ENCODE results near the gene NMS. TPM values are rescaled to one million over a fixed set of nuclear protein-coding genes. Genes with fewer than 3 reads are reported as not detected.
"Not testable (repeated sequence)": the region's sequence is repeated elsewhere in the genome, so short reads cannot be mapped to it uniquely, and the experiment has no call there.

The NMS gene
- total RNA-seq, 6 experiments from 2014 or later = not detected

DNA sequence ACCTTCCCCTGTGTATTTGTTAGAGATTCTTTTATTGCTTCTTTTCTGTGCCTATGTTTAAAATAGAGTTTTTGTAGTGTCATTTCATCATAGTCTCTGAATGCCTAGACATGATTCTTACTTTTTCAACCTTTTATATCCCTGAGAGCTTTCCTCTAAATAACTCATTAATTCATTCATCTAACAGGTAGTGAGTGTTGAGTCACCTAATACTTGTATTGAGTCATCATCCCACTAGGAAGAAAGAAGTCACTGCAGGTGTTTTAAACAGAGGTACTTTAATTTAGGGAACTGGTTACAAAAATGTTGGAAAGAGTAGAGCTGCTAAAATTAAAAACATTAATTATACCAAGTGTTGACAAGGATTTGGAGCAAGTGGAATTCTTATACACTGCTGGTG, 18.5 kb upstream of the NMS start:
- TF ChIP-seq POLR2A (IDR thresholded peaks at IDR 0.05) = no peak
- TF ChIP-seq, protein P1, sequence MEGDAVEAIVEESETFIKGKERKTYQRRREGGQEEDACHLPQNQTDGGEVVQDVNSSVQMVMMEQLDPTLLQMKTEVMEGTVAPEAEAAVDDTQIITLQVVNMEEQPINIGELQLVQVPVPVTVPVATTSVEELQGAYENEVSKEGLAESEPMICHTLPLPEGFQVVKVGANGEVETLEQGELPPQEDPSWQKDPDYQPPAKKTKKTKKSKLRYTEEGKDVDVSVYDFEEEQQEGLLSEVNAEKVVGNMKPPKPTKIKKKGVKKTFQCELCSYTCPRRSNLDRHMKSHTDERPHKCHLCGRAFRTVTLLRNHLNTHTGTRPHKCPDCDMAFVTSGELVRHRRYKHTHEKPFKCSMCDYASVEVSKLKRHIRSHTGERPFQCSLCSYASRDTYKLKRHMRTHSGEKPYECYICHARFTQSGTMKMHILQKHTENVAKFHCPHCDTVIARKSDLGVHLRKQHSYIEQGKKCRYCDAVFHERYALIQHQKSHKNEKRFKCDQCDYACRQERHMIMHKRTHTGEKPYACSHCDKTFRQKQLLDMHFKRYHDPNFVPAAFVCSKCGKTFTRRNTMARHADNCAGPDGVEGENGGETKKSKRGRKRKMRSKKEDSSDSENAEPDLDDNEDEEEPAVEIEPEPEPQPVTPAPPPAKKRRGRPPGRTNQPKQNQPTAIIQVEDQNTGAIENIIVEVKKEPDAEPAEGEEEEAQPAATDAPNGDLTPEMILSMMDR (IDR thresholded peaks at IDR 0.05) = no peak
- Histone ChIP-seq H3K27me3 (no peaks in the 10 kb centered on the region), H3K4me1 (no peaks in the 10 kb centered on the region), H3K4me3 (no peak overlapping the region), H3K36me3 (no peaks in the 10 kb centered on the region), H3K9me3 (no peaks in the 10 kb centered on the region), H3K27ac (no peak overlapping the region)
- intact Hi-C loops (cut with DNase I) = no loop called here
- ATAC-seq (no peak), DNase-seq (no peak)

- Histone ChIP-seq H3K4me3 (no peak overlapping the region), H3K36me3 (no peaks in the 10 kb centered on the region), H3K9me3 (no peaks in the 10 kb centered on the region), H3K27me3 (no peaks in the 10 kb centered on the region), H3K4me1 (no peaks in the 10 kb centered on the region), H3K27ac (no peak overlapping the region)
- ATAC-seq (no peak), DNase-seq (no peak)
- WGBS (ENCODE audit: insufficient coverage, low coverage, low lambda C conversion rate, missing lambda C conversion rate) = 50% methylated on average over 4 of the region's 4 CpGs
- TF ChIP-seq, protein P1 (IDR thresholded peaks at IDR 0.05) = no peak
- no peak for TF ChIP-seq POLR2A (IDR thresholded peaks at IDR 0.05)
- intact Hi-C loops (cut with DNase I) = no loop called here
Observed at GRCh38 chr2:100453853-100454252, 16.4 kb upstream of the NMS start.

DNA sequence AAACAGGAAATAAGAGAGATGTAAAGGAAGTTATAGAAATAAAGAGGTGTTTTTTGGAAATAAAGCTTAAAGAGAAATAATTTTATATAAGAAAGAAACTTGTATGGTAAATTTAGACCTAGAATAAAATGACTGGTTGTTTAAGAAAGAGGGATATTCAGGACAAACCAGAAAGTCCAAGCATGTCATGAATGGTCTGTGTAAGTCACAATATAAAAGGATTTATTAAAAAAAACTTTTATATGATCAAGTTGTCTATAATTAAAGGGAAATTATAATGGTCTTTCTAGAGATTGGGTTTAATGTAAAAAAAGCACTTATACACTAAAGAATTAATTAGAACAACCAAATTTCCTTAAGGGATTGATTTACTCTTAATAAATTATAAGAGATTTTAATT, 13.9 kb upstream of the NMS start:
- H3K4me1 ChIP-seq; H3K9me3 ChIP-seq; ATAC-seq; H3K27ac ChIP-seq; H3K36me3 ChIP-seq; H3K4me3 ChIP-seq; H3K27me3 ChIP-seq; intact Hi-C loops (cut with DNase I); DNase-seq: not testable (repeated sequence)

DNA sequence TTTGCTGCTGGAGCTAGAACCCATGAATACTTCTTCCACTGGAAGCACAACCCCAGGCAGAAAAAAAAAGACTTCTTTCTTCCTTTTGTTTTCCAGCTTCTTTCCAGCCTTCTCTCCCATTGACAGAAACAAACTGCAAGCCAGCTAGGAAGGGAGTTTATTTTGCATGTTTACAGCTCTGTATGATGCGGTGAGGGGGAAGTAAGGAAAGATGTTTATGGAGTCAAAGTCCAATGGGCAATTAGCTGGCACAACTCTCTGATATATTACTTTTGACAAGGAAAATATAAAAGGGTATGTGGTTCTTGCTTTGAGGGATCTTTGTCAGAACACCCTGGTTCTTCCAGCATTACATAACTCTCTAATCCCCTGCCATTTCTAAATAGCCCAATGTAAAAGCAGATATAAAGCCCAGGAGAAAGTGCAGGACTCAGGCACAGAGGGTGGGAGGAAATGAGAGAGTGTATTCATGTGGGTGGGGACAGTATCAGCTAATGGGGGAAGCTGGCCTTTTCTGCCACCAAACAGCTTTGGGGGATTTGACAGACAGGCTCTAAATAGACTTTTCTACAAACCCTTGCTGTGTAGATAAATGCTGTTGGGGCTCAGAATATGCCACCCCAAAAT, 9.3 kb upstream of the NMS start:
- ATAC-seq = no peak
- H3K36me3 ChIP-seq = no peaks in the 10 kb centered on the region
- intact Hi-C loops (cut with DNase I) = no loop called here
- H3K4me3 ChIP-seq = no peak overlapping the region
- 33% methylated on average over 1 of the region's 1 CpG for WGBS (ENCODE audit: insufficient coverage, low coverage, low lambda C conversion rate, missing lambda C conversion rate)
- H3K9me3 ChIP-seq = no peaks in the 10 kb centered on the region
- no peaks in the 10 kb centered on the region for H3K27me3 ChIP-seq
- H3K4me1 ChIP-seq = no peaks in the 10 kb centered on the region
- TF ChIP-seq POLR2A (IDR thresholded peaks at IDR 0.05) = no peak
- TF ChIP-seq, protein P1 (IDR thresholded peaks at IDR 0.05) = no peak
- DNase-seq = no peak
- H3K27ac ChIP-seq = no peak overlapping the region

DNA sequence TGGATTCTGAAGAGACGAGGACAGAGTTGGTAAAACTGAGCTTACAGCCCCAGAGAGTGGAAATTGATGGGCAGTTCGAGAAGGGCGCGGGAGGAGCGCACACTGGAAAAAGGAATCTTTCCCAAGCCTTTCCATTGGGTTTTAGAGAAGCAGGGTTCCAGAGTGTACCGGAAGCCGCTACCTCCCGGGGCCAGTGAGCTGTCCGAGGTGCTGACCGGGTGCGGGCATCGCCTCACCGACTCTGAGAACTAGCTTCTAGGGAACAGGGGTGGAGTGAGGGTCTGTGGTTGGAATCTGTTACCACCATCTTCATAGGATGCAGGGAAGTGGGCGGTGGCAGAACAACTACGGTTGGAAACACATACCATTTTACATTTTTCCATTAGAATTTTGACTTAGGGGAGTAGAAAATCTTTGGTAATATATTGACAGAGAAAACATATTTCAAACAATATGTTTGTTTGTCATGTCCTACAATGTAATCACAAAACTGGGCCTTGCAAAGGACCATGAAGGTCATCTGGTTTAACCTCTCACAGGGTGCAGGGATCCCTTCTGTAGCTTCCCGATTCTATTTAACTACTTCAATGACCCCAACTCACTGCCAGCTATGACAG, 724 bp downstream of the NMS start:
- 16% methylated on average over 11 of the region's 16 CpGs for WGBS (ENCODE audit: insufficient coverage, low coverage, low lambda C conversion rate, missing lambda C conversion rate)
- peak in 2 of 4 donors; percentile 29 to 35 for ATAC-seq
- TF ChIP-seq, protein P1 (IDR thresholded peaks at IDR 0.05) = no peak
- TF ChIP-seq POLR2A (IDR thresholded peaks at IDR 0.05) = no peak

More for the DNA sequence above, 724 bp downstream of the NMS start:
- Histone ChIP-seq H3K36me3 (no peaks in the 10 kb centered on the region), H3K9me3 (no peaks in the 10 kb centered on the region), H3K27me3 (no peaks in the 10 kb centered on the region), H3K4me1 (no peaks in the 10 kb centered on the region), H3K27ac (no peak overlapping the region), H3K4me3 (no peak overlapping the region)
- DNase-seq = no peak
- intact Hi-C loops (cut with DNase I) = no loop called here
